Frontal cortex (tissue), 1 donor: ENCODE results near the gene SUN3. TPM values are rescaled to one million over a fixed set of nuclear protein-coding genes. Genes with fewer than 3 reads are reported as not detected.

Source experiments
- total RNA-seq: library from RNA; depleted of rRNA; stranded (reverse); fragments of >200 nt; gene quantifications from one replicate; pipeline ENCODE4 v1.2.3, GENCODE V29; 2014

The SUN3 gene
- total RNA-seq, 1 donor from 2014 or later, result not detected

Other genes starting within 250 kb of the SUN3 start
- gene PKD1L1, start 80.6 kb downstream of the SUN3 start, total RNA-seq, result under 0.01 TPM
- gene HUS1, start 49.5 kb downstream of the SUN3 start, total RNA-seq, result 15.5 TPM
- under 0.01 TPM for gene C7orf57, start 6.4 kb upstream of the SUN3 start, total RNA-seq
- 3.3 TPM for gene UPP1, start 60.2 kb upstream of the SUN3 start, total RNA-seq
- gene ABCA13, start 142.4 kb upstream of the SUN3 start, total RNA-seq, result under 0.01 TPM